Camera-type eye (tissue), 1 donor: ENCODE measurements around the gene PLA2G15. TPM values are rescaled to one million over a fixed set of nuclear protein-coding genes. Genes with fewer than 3 reads are reported as not detected.

ENCODE experiments used
- total RNA-seq: library from RNA; depleted of rRNA; stranded (reverse); fragments of >200 nt; gene quantifications from one replicate; pipeline ENCODE4 v1.2.3, GENCODE V29; 2014

The PLA2G15 gene
- 18.0 TPM for total RNA-seq

GRCh38 chr16:68244903-68245853 is at the start of gene PLA2G15:
Gene PLA2G15 (plus strand): TSS chr16:68245373. CDS start chr16:68245427, 54 bp downstream.

GRCh38 chr16:68235887-68236136 is 9.4 kb upstream of the PLA2G15 start, which contains the start of gene ESRP2:
Gene ESRP2 (minus strand): TSS chr16:68236127. CDS start chr16:68236045, 82 bp downstream.

GRCh38 chr16:68264128-68265077 is 19.2 kb downstream of the PLA2G15 start, which contains the start of gene SLC7A6:
Gene SLC7A6 (plus strand): TSS chr16:68264526. CDS start chr16:68274727, 10,201 bp downstream.

Other genes with a start within 250 kb of the PLA2G15 start
- gene DPEP2, start 245.9 kb upstream of the PLA2G15 start, total RNA-seq, result 1.3 TPM
- gene DPEP2NB, start 229.5 kb upstream of the PLA2G15 start, total RNA-seq, result not detected
- 11.8 TPM for gene DDX28, start 222.1 kb upstream of the PLA2G15 start, total RNA-seq
- gene DUS2, start 222.1 kb upstream of the PLA2G15 start, total RNA-seq, result 14.9 TPM
- gene NFATC3, start 160.0 kb upstream of the PLA2G15 start, total RNA-seq, result 44.5 TPM
- gene ESRP2, start 9.2 kb upstream of the PLA2G15 start, total RNA-seq, result 4.6 TPM
- gene SLC7A6, start 19.2 kb downstream of the PLA2G15 start, total RNA-seq, result 36.8 TPM
- 21.0 TPM for gene SLC7A6OS, start 65.6 kb downstream of the PLA2G15 start, total RNA-seq
- gene PRMT7, start 65.6 kb downstream of the PLA2G15 start, total RNA-seq, result 91.5 TPM
- 34.7 TPM for gene SMPD3, start 203.1 kb downstream of the PLA2G15 start, total RNA-seq